Measurements from ENCODE around the gene ZNF148.

Gene ZNF148

GRCh38 chr3:125186261-125186787, 188.8 kb downstream of the ZNF148 start:
- DNase-seq (ENCODE audit: low spot score): peak; percentile 70
- TF ChIP-seq CTCF (IDR thresholded peaks at IDR 0.05; ENCODE audit: extremely low read depth, missing control alignments): no peak

GRCh38 chr3:125185805-125186204, 189.3 kb downstream of the ZNF148 start:
- TF ChIP-seq CTCF (IDR thresholded peaks at IDR 0.05; ENCODE audit: extremely low read depth, missing control alignments): no peak
- no peak for DNase-seq (ENCODE audit: low spot score)

- no peak for TF ChIP-seq CTCF (IDR thresholded peaks at IDR 0.05; ENCODE audit: extremely low read depth, missing control alignments)
- DNase-seq (ENCODE audit: low spot score): no peak
These were observed 195.3 kb downstream of the ZNF148 start for GRCh38 chr3:125179884-125180240.

GRCh38 chr3:125179143-125179883, 195.8 kb downstream of the ZNF148 start:
- DNase-seq (ENCODE audit: low spot score): peak; percentile 61
- no peak for TF ChIP-seq CTCF (IDR thresholded peaks at IDR 0.05; ENCODE audit: extremely low read depth, missing control alignments)

GRCh38 chr3:125177746-125178145, 197.4 kb downstream of the ZNF148 start:
- no peak for DNase-seq (ENCODE audit: low spot score)
- no peak for TF ChIP-seq CTCF (IDR thresholded peaks at IDR 0.05; ENCODE audit: extremely low read depth, missing control alignments)
